ENCODE results near the gene SYT12. TPM values are rescaled to one million over a fixed set of nuclear protein-coding genes. Genes with fewer than 3 reads are reported as not detected.
A peak's percentile ranks its signal among the peaks of the same experiment; 100 is the strongest.

The SYT12 gene
- total and polyA plus RNA-seq, 9 of the 15 experiments (the other 6 are each of a cell fraction or from before 2014, with no cell fraction given): 0.03 to 0.11 (median 0.03) TPM; not detected in 4

DNA sequence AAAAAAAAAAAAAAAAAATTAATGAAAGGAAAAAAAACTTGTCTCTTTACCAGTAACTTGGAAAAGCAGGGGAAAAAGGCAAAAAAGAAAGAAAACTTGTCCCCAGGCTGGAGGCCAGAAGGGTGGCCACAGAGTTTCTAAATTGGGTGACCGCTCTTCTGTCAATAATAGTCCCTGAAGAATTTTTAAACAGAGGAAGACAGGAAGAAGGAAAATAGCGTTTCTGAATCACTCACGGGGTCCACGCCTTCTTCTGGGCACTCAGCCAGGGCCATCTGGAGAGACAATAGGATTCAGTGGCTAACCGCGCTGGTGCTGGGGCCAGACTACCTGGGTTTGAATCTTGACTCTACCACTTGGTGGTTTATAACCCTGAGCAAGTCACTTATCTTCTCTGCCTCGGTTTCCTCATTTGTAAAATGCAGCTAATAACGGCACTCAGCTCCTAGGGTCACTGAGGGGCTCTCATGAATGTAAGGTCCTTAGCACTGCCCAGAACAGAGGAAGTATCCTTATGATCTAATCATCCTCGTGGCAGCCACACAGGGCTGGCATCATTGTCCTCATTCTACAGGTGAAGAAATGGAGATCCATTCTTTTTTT, 40.9 kb upstream of the SYT12 start (continued):
- TF ChIP-seq, protein P1, sequence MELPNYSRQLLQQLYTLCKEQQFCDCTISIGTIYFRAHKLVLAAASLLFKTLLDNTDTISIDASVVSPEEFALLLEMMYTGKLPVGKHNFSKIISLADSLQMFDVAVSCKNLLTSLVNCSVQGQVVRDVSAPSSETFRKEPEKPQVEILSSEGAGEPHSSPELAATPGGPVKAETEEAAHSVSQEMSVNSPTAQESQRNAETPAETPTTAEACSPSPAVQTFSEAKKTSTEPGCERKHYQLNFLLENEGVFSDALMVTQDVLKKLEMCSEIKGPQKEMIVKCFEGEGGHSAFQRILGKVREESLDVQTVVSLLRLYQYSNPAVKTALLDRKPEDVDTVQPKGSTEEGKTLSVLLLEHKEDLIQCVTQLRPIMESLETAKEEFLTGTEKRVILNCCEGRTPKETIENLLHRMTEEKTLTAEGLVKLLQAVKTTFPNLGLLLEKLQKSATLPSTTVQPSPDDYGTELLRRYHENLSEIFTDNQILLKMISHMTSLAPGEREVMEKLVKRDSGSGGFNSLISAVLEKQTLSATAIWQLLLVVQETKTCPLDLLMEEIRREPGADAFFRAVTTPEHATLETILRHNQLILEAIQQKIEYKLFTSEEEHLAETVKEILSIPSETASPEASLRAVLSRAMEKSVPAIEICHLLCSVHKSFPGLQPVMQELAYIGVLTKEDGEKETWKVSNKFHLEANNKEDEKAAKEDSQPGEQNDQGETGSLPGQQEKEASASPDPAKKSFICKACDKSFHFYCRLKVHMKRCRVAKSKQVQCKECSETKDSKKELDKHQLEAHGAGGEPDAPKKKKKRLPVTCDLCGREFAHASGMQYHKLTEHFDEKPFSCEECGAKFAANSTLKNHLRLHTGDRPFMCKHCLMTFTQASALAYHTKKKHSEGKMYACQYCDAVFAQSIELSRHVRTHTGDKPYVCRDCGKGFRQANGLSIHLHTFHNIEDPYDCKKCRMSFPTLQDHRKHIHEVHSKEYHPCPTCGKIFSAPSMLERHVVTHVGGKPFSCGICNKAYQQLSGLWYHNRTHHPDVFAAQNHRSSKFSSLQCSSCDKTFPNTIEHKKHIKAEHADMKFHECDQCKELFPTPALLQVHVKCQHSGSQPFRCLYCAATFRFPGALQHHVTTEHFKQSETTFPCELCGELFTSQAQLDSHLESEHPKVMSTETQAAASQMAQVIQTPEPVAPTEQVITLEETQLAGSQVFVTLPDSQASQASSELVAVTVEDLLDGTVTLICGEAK (IDR thresholded peaks at IDR 0.05): no peak
- TF ChIP-seq, protein P1 (CRISPR knock-in tag; IDR thresholded peaks at IDR 0.05): no peak
- TF ChIP-seq ZNF445 (CRISPR knock-in tag; IDR thresholded peaks at IDR 0.05; ENCODE audit: low read depth): no peak
- TF ChIP-seq XRCC4 (IDR thresholded peaks at IDR 0.05; ENCODE audit: extremely low read depth, insufficient read depth, insufficient read length): no peak
- no peak for TF ChIP-seq ZNF76 (CRISPR knock-in tag; IDR thresholded peaks at IDR 0.05; ENCODE audit: borderline replicate concordance)
- TF ChIP-seq RUNX1 (IDR thresholded peaks at IDR 0.05; ENCODE audit: low read depth): no peak
- no peak for TF ChIP-seq MTA3 (IDR thresholded peaks at IDR 0.05; ENCODE audit: borderline replicate concordance)
- TF ChIP-seq, protein P2, sequence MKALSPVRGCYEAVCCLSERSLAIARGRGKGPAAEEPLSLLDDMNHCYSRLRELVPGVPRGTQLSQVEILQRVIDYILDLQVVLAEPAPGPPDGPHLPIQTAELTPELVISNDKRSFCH (CRISPR knock-in tag; IDR thresholded peaks at IDR 0.05): no peak
- TF ChIP-seq, protein P2 (tag; IDR thresholded peaks at IDR 0.05): no peak
- TF ChIP-seq, protein P3, sequence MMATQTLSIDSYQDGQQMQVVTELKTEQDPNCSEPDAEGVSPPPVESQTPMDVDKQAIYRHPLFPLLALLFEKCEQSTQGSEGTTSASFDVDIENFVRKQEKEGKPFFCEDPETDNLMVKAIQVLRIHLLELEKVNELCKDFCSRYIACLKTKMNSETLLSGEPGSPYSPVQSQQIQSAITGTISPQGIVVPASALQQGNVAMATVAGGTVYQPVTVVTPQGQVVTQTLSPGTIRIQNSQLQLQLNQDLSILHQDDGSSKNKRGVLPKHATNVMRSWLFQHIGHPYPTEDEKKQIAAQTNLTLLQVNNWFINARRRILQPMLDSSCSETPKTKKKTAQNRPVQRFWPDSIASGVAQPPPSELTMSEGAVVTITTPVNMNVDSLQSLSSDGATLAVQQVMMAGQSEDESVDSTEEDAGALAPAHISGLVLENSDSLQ (IDR thresholded peaks at IDR 0.05): peak; percentile 51
- TF ChIP-seq, protein P4, sequence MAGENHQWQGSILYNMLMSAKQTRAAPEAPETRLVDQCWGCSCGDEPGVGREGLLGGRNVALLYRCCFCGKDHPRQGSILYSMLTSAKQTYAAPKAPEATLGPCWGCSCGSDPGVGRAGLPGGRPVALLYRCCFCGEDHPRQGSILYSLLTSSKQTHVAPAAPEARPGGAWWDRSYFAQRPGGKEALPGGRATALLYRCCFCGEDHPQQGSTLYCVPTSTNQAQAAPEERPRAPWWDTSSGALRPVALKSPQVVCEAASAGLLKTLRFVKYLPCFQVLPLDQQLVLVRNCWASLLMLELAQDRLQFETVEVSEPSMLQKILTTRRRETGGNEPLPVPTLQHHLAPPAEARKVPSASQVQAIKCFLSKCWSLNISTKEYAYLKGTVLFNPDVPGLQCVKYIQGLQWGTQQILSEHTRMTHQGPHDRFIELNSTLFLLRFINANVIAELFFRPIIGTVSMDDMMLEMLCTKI (IDR thresholded peaks at IDR 0.05; ENCODE audit: partially characterized antibody): no peak
- TF ChIP-seq POU5F1 (IDR thresholded peaks at IDR 0.05; ENCODE audit: borderline replicate concordance, low read depth, low read length, partially characterized antibody): no peak
- TF ChIP-seq, protein P5, sequence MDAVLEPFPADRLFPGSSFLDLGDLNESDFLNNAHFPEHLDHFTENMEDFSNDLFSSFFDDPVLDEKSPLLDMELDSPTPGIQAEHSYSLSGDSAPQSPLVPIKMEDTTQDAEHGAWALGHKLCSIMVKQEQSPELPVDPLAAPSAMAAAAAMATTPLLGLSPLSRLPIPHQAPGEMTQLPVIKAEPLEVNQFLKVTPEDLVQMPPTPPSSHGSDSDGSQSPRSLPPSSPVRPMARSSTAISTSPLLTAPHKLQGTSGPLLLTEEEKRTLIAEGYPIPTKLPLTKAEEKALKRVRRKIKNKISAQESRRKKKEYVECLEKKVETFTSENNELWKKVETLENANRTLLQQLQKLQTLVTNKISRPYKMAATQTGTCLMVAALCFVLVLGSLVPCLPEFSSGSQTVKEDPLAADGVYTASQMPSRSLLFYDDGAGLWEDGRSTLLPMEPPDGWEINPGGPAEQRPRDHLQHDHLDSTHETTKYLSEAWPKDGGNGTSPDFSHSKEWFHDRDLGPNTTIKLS (IDR thresholded peaks at IDR 0.05; ENCODE audit: borderline replicate concordance, low read depth): no peak
- no peak for TF ChIP-seq NFIX (CRISPR knock-in tag; IDR thresholded peaks at IDR 0.05; ENCODE audit: low read depth)
- TF ChIP-seq MAFF (IDR thresholded peaks at IDR 0.05; ENCODE audit: low read length): no peak

Data from K562 (cell line).